ENCODE measurements around the gene MRPL54.
A peak's percentile ranks its signal among the peaks of the same experiment; 100 is the strongest.

Gene MRPL54

GRCh38 chr19:3793799-3794198 lies 31.3 kb downstream of the MRPL54 start:
- no peak for DNase-seq (ENCODE audit: low read depth)
- TF ChIP-seq CTCF (IDR thresholded peaks at IDR 0.05; ENCODE audit: insufficient read depth, low read depth, low read length, missing control alignments), result no peak
- no peak overlapping the region for H3K4me3 ChIP-seq (ENCODE audit: low read depth, low read length)

DNA sequence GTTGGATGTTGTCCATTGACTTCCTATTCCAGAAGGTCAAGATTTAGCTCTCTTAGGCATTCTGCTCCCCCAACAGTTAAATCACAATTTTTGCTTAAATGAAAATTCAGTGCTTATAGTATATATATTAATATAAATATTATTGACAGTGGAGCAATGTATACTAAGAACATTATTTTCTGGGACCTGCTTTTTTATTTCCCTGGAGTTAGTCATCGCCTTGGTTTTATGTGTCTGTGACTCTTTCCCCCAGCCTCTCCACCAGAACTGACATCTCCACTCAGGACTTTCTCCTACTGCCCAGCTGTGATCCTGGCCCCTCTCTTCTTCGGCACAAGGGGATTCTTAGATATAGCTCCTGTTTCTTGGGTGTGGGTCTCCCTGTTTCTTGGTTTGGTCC lies 33.9 kb downstream of the MRPL54 start:
- TF ChIP-seq CTCF (IDR thresholded peaks at IDR 0.05; ENCODE audit: insufficient read depth, low read depth, low read length, missing control alignments), result no peak
- DNase-seq (ENCODE audit: low read depth), result no peak
- no peak overlapping the region for H3K4me3 ChIP-seq (ENCODE audit: low read depth, low read length)

DNA sequence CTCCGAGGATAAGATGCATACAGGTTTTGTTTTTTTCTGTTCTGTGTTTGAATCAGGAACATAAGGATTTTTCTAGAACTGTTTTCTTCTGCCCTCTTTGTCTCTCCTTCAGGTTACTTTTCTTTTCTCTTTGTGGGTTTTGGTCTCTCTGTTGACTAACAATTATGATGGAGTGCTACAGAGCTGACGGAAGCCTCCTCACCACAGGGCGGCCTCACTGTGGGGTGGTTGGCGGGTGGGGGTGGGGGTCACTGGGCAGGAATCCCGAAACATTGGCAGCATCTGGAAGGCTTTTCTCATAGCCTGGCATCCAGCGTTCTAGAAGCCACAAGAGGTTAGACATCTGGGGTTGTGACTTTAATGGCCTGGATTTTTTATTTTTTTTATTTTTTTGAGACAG lies 35.7 kb downstream of the MRPL54 start:
- TF ChIP-seq CTCF (IDR thresholded peaks at IDR 0.05; ENCODE audit: insufficient read depth, low read depth, low read length, missing control alignments), result no peak
- no peak for DNase-seq (ENCODE audit: low read depth)
- H3K4me3 ChIP-seq (ENCODE audit: low read depth, low read length), result no peak overlapping the region

DNA sequence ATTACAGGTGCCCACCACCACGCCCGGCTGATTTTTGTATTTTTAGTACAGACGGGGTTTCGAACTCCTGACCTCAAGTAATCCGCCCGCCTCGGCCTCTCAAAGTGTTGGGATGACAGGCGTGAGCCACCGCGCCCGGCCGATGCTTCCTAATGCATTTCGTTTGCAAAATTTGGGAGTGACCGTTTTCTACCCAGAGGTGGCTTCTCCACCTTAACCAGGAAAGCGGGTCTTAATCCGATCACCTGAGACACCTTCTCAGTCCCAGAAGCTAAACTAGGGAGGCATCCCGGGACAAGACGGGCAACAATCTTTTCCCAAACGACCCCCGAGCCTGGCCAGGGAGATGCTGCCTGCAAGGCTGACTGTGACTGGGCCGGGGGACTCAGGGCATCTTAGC lies 38.5 kb downstream of the MRPL54 start:
- TF ChIP-seq CTCF (IDR thresholded peaks at IDR 0.05; ENCODE audit: insufficient read depth, low read depth, low read length, missing control alignments), result no peak
- no peak for DNase-seq (ENCODE audit: low read depth)
- H3K4me3 ChIP-seq (ENCODE audit: low read depth, low read length), result no peak overlapping the region

- no peak overlapping the region for H3K4me3 ChIP-seq (ENCODE audit: low read depth, low read length)
- DNase-seq (ENCODE audit: low read depth), result peak; percentile 50
- no peak for TF ChIP-seq CTCF (IDR thresholded peaks at IDR 0.05; ENCODE audit: insufficient read depth, low read depth, low read length, missing control alignments)
Measured at GRCh38 chr19:3801412-3802096, 39.1 kb downstream of the MRPL54 start.

GRCh38 chr19:3803114-3803888 lies 40.8 kb downstream of the MRPL54 start:
- H3K4me3 ChIP-seq (ENCODE audit: low read depth, low read length), result no peak overlapping the region
- TF ChIP-seq CTCF (IDR thresholded peaks at IDR 0.05; ENCODE audit: insufficient read depth, low read depth, low read length, missing control alignments), result no peak
- no peak for DNase-seq (ENCODE audit: low read depth)

Data from GM12865 (cell line).